Neural cell (in vitro differentiated cells): Measurements from ENCODE around the gene NR2C2.

ENCODE experiments used
- EP300 ChIP-seq: fragments of 450-650 bp; conservative IDR thresholded peaks from 2 replicates; pipeline ENCODE4 v1.6.1; 2014; ENCODE audit warnings: antibody characterized with exemption, mild to moderate bottlenecking, moderate library complexity; ENCODE audit not compliant: poor library complexity, severe bottlenecking
- EZH2 ChIP-seq: fragments of 200-600, 300-800 bp; shearing (Covaris generic), sonication (generic); IDR thresholded peaks from 2 replicates; pipeline ENCODE4 v1.6.1; 2014; ENCODE audit warnings: antibody characterized with exemption, low read length, borderline replicate concordance, mild to moderate bottlenecking; ENCODE audit not compliant: insufficient read depth, poor library complexity, severe bottlenecking
- MXI1 ChIP-seq: fragments of 450-650 bp; conservative IDR thresholded peaks from 2 replicates; pipeline ENCODE4 v1.6.1; 2014; ENCODE audit warnings: antibody characterized with exemption, mild to moderate bottlenecking; ENCODE audit not compliant: poor library complexity, severe bottlenecking
- POLR2AphosphoS5 ChIP-seq: IDR thresholded peaks from 2 replicates; pipeline ENCODE4 v1.6.1; 2012
- RAD21 ChIP-seq: fragments of 450-650 bp; conservative IDR thresholded peaks from 2 replicates; pipeline ENCODE4 v1.6.1; 2014; ENCODE audit warnings: antibody characterized with exemption, mild to moderate bottlenecking, moderate library complexity
- TAF1 ChIP-seq: IDR thresholded peaks from 2 replicates; pipeline ENCODE4 v1.6.1; 2012; ENCODE audit warnings: low read depth
- TF ChIP-seq, protein P1 (sequence below): fragments of 450-650 bp; IDR thresholded peaks from 2 replicates; pipeline ENCODE4 v1.5.1; 2014; ENCODE audit warnings: antibody characterized with exemption, mild to moderate bottlenecking, moderate library complexity; ENCODE audit not compliant: poor library complexity, severe bottlenecking
- TF ChIP-seq, protein P2 (sequence below): IDR thresholded peaks from 2 replicates; pipeline ENCODE4 v1.6.1; 2012; ENCODE audit warnings: borderline replicate concordance

DNA sequence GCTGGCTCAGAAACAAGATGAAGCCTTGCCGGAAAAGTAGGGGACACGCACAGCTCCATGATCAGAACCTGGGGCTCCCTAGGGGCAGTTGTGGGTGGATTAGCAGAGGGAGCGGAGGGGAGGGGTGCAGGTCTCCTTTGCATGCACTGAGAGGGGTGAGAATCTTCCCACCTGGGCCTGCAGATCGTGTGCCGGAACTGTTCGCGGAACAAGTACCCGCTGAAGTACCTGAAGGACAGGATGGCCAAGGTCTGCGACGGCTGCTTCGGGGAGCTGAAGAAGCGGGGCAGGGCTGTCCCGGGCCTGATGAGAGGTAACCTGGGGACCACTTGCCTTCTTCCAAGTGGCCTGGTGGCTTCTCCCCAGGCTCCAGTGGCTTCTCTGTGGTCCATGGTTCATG is 24.5 kb upstream of the NR2C2 start:
- TF ChIP-seq, protein P1, sequence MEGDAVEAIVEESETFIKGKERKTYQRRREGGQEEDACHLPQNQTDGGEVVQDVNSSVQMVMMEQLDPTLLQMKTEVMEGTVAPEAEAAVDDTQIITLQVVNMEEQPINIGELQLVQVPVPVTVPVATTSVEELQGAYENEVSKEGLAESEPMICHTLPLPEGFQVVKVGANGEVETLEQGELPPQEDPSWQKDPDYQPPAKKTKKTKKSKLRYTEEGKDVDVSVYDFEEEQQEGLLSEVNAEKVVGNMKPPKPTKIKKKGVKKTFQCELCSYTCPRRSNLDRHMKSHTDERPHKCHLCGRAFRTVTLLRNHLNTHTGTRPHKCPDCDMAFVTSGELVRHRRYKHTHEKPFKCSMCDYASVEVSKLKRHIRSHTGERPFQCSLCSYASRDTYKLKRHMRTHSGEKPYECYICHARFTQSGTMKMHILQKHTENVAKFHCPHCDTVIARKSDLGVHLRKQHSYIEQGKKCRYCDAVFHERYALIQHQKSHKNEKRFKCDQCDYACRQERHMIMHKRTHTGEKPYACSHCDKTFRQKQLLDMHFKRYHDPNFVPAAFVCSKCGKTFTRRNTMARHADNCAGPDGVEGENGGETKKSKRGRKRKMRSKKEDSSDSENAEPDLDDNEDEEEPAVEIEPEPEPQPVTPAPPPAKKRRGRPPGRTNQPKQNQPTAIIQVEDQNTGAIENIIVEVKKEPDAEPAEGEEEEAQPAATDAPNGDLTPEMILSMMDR, result no peak
- TF ChIP-seq TAF1 (no peak), EZH2 (no peak), POLR2AphosphoS5 (no peak), MXI1 (no peak), EP300 (no peak), RAD21 (no peak)
- TF ChIP-seq, protein P2, sequence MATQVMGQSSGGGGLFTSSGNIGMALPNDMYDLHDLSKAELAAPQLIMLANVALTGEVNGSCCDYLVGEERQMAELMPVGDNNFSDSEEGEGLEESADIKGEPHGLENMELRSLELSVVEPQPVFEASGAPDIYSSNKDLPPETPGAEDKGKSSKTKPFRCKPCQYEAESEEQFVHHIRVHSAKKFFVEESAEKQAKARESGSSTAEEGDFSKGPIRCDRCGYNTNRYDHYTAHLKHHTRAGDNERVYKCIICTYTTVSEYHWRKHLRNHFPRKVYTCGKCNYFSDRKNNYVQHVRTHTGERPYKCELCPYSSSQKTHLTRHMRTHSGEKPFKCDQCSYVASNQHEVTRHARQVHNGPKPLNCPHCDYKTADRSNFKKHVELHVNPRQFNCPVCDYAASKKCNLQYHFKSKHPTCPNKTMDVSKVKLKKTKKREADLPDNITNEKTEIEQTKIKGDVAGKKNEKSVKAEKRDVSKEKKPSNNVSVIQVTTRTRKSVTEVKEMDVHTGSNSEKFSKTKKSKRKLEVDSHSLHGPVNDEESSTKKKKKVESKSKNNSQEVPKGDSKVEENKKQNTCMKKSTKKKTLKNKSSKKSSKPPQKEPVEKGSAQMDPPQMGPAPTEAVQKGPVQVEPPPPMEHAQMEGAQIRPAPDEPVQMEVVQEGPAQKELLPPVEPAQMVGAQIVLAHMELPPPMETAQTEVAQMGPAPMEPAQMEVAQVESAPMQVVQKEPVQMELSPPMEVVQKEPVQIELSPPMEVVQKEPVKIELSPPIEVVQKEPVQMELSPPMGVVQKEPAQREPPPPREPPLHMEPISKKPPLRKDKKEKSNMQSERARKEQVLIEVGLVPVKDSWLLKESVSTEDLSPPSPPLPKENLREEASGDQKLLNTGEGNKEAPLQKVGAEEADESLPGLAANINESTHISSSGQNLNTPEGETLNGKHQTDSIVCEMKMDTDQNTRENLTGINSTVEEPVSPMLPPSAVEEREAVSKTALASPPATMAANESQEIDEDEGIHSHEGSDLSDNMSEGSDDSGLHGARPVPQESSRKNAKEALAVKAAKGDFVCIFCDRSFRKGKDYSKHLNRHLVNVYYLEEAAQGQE, result no peak
